Loucy (cell line): Measurements from ENCODE around the gene ZNF543.

Experiments
- EZH2phosphoT487 ChIP-seq: fragments of 200-600 bp; IDR thresholded peaks from 2 replicates; pipeline ENCODE4 v1.6.1; 2018; ENCODE audit warnings: antibody characterized with exemption, mild to moderate bottlenecking, moderate library complexity, borderline replicate concordance
- TF ChIP-seq, protein P1 (sequence below): fragments of 200-600 bp; sonication (generic); conservative IDR thresholded peaks from 2 replicates; pipeline ENCODE4 v1.5.1; 2014; ENCODE audit warnings: mild to moderate bottlenecking, antibody characterized with exemption, low read length

DNA sequence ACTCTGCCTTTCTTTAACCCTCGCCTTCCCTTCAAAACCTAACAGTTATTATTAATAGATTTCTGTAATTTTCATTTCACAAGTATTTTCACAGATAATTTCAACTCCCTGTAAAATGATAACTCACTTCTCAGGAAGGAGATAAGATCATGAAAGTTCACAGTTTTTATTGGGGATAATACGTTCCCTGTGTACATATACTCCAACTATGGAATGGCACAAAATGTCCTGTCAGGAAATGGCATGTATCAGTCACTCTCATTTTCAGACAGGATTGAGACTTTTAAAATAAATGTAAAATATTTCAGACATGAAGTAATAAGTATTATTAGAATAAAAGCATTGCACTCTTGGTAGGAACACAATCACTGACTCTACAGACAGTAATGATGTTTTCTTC, 42.1 kb downstream of the ZNF543 start:
- TF ChIP-seq, protein P1, sequence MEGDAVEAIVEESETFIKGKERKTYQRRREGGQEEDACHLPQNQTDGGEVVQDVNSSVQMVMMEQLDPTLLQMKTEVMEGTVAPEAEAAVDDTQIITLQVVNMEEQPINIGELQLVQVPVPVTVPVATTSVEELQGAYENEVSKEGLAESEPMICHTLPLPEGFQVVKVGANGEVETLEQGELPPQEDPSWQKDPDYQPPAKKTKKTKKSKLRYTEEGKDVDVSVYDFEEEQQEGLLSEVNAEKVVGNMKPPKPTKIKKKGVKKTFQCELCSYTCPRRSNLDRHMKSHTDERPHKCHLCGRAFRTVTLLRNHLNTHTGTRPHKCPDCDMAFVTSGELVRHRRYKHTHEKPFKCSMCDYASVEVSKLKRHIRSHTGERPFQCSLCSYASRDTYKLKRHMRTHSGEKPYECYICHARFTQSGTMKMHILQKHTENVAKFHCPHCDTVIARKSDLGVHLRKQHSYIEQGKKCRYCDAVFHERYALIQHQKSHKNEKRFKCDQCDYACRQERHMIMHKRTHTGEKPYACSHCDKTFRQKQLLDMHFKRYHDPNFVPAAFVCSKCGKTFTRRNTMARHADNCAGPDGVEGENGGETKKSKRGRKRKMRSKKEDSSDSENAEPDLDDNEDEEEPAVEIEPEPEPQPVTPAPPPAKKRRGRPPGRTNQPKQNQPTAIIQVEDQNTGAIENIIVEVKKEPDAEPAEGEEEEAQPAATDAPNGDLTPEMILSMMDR: no peak
- TF ChIP-seq EZH2phosphoT487: no peak
